ENCODE data around the gene SMURF1.

- no peak for TF ChIP-seq POLR2A (IDR thresholded peaks at IDR 0.05)
- TF ChIP-seq CTCF (IDR thresholded peaks at IDR 0.05 in 8 of 11, conservative IDR thresholded peaks at IDR 0.05 in 3 of 11) = no peak
Observed at GRCh38 chr7:99142727-99143520, 984 bp downstream of the SMURF1 start.
